ENCODE results near the gene GAS6.

Gene GAS6

DNA sequence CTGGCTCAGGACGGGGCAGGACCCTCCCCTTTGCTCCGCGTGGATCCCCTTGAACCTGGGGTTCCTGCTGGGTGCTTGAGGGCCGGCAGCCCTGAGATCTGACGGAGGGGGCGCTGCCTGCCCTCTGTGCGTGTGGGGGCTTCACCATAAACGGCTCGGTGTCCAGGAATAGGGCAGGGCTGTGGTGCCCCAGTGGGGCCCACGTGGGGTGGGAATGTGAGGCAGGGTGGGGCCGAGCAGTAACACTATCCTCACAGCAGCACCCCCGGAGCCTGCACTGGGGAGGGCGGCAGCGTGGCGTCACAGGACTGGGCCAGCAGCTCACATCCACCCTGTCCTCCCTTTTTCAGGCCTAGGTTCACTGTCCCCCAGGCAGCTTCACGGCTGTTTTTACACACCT, 38.0 kb downstream of the GAS6 start:
- ATAC-seq = no peak
- TF ChIP-seq TSHZ2 (CRISPR knock-in tag; IDR thresholded peaks at IDR 0.05) (no peak), ZFP3 (CRISPR knock-in tag; IDR thresholded peaks at IDR 0.05) (no peak), OSR1 (CRISPR knock-in tag; IDR thresholded peaks at IDR 0.05) (no peak), ISL1 (CRISPR knock-in tag; IDR thresholded peaks at IDR 0.05) (no peak), TCF4 (CRISPR knock-in tag; IDR thresholded peaks at IDR 0.05; ENCODE audit: borderline replicate concordance) (no peak), ZC3H10 (CRISPR knock-in tag; IDR thresholded peaks at IDR 0.05) (no peak), SNAI2 (CRISPR knock-in tag; IDR thresholded peaks at IDR 0.05) (no peak), RARB (CRISPR knock-in tag; IDR thresholded peaks at IDR 0.05) (no peak), POU6F1 (CRISPR knock-in tag; IDR thresholded peaks at IDR 0.05; ENCODE audit: borderline replicate concordance, low read depth) (no peak), ZNF8 (CRISPR knock-in tag; IDR thresholded peaks at IDR 0.05) (no peak), PPARA (CRISPR knock-in tag; IDR thresholded peaks at IDR 0.05; ENCODE audit: borderline replicate concordance) (no peak), ZFP30 (CRISPR knock-in tag; IDR thresholded peaks at IDR 0.05) (no peak)
- TF ChIP-seq, protein P1, sequence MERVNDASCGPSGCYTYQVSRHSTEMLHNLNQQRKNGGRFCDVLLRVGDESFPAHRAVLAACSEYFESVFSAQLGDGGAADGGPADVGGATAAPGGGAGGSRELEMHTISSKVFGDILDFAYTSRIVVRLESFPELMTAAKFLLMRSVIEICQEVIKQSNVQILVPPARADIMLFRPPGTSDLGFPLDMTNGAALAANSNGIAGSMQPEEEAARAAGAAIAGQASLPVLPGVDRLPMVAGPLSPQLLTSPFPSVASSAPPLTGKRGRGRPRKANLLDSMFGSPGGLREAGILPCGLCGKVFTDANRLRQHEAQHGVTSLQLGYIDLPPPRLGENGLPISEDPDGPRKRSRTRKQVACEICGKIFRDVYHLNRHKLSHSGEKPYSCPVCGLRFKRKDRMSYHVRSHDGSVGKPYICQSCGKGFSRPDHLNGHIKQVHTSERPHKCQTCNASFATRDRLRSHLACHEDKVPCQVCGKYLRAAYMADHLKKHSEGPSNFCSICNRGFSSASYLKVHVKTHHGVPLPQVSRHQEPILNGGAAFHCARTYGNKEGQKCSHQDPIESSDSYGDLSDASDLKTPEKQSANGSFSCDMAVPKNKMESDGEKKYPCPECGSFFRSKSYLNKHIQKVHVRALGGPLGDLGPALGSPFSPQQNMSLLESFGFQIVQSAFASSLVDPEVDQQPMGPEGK (CRISPR knock-in tag; IDR thresholded peaks at IDR 0.05; ENCODE audit: borderline replicate concordance) = no peak

DNA sequence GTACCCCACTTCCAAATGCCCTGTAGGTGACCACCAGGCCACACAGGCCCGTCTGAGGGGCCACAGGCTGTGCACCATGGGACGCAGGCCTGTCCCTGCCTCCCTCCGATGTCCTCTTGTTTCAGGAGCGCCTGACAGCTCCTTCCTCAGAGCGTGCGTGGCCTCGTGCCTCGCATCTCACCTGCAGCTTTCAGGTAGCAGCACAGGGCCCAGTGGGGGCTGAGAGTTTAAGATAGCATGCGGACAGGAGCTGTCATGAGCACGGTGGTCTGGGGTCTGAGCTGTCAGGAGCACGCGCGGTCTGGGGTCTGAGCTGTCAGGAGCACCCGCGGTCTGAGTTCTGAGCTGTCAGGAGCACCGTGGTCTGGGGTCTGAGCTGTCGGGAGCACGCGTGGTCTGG, 40.1 kb downstream of the GAS6 start:
- TF ChIP-seq ZFP30 (CRISPR knock-in tag; IDR thresholded peaks at IDR 0.05) (no peak), OSR1 (CRISPR knock-in tag; IDR thresholded peaks at IDR 0.05) (no peak), TCF4 (CRISPR knock-in tag; IDR thresholded peaks at IDR 0.05; ENCODE audit: borderline replicate concordance) (no peak), RARB (CRISPR knock-in tag; IDR thresholded peaks at IDR 0.05) (no peak), ZNF565 (CRISPR knock-in tag; conservative IDR thresholded peaks at IDR 0.05; ENCODE audit: low read depth) (no peak), SNAI2 (CRISPR knock-in tag; IDR thresholded peaks at IDR 0.05) (no peak), CREB5 (CRISPR knock-in tag; IDR thresholded peaks at IDR 0.05; ENCODE audit: low read depth) (no peak), GLIS3 (CRISPR knock-in tag; IDR thresholded peaks at IDR 0.05) (no peak), ZNF70 (CRISPR knock-in tag; IDR thresholded peaks at IDR 0.05) (no peak), ARNTL (CRISPR knock-in tag; IDR thresholded peaks at IDR 0.05; ENCODE audit: borderline replicate concordance, low read depth) (no peak)
- no peak for ATAC-seq

- no peak for ATAC-seq
- TF ChIP-seq PPARA (CRISPR knock-in tag; IDR thresholded peaks at IDR 0.05; ENCODE audit: borderline replicate concordance) (no peak), GLIS3 (CRISPR knock-in tag; IDR thresholded peaks at IDR 0.05) (no peak), TOX (CRISPR knock-in tag; IDR thresholded peaks at IDR 0.05; ENCODE audit: borderline replicate concordance) (no peak), ZFP3 (CRISPR knock-in tag; IDR thresholded peaks at IDR 0.05) (no peak), ZNF8 (CRISPR knock-in tag; IDR thresholded peaks at IDR 0.05) (no peak), SNAI2 (CRISPR knock-in tag; IDR thresholded peaks at IDR 0.05) (no peak), POU6F1 (CRISPR knock-in tag; IDR thresholded peaks at IDR 0.05; ENCODE audit: borderline replicate concordance, low read depth) (no peak), ARNTL (CRISPR knock-in tag; IDR thresholded peaks at IDR 0.05; ENCODE audit: borderline replicate concordance, low read depth) (no peak), CSDC2 (CRISPR knock-in tag; IDR thresholded peaks at IDR 0.05) (no peak), ZFP30 (CRISPR knock-in tag; IDR thresholded peaks at IDR 0.05) (no peak), TCF4 (CRISPR knock-in tag; IDR thresholded peaks at IDR 0.05; ENCODE audit: borderline replicate concordance) (no peak), ZNF70 (CRISPR knock-in tag; IDR thresholded peaks at IDR 0.05) (no peak), OSR1 (CRISPR knock-in tag; IDR thresholded peaks at IDR 0.05) (no peak), TSHZ2 (CRISPR knock-in tag; IDR thresholded peaks at IDR 0.05) (no peak), ZC3H10 (CRISPR knock-in tag; IDR thresholded peaks at IDR 0.05) (no peak)
- TF ChIP-seq, protein P2, sequence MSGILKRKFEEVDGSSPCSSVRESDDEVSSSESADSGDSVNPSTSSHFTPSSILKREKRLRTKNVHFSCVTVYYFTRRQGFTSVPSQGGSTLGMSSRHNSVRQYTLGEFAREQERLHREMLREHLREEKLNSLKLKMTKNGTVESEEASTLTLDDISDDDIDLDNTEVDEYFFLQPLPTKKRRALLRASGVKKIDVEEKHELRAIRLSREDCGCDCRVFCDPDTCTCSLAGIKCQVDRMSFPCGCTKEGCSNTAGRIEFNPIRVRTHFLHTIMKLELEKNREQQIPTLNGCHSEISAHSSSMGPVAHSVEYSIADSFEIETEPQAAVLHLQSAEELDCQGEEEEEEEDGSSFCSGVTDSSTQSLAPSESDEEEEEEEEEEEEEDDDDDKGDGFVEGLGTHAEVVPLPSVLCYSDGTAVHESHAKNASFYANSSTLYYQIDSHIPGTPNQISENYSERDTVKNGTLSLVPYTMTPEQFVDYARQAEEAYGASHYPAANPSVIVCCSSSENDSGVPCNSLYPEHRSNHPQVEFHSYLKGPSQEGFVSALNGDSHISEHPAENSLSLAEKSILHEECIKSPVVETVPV (CRISPR knock-in tag; IDR thresholded peaks at IDR 0.05) = no peak
Measured at GRCh38 chr13:113822956-113823744, 40.7 kb downstream of the GAS6 start.

Measured in SK-N-SH treated with all-trans-retinoic acid at 6 μM for 48 hours (cell line).